ELF-1 (cell line): ENCODE results near the gene COMP.

Experiments used
- DNase-seq: peaks from one replicate; pipeline ENCODE4 v3.0.0-alpha.2; 2016; ENCODE audit warnings: low read depth, low spot score

The COMP gene

DNA sequence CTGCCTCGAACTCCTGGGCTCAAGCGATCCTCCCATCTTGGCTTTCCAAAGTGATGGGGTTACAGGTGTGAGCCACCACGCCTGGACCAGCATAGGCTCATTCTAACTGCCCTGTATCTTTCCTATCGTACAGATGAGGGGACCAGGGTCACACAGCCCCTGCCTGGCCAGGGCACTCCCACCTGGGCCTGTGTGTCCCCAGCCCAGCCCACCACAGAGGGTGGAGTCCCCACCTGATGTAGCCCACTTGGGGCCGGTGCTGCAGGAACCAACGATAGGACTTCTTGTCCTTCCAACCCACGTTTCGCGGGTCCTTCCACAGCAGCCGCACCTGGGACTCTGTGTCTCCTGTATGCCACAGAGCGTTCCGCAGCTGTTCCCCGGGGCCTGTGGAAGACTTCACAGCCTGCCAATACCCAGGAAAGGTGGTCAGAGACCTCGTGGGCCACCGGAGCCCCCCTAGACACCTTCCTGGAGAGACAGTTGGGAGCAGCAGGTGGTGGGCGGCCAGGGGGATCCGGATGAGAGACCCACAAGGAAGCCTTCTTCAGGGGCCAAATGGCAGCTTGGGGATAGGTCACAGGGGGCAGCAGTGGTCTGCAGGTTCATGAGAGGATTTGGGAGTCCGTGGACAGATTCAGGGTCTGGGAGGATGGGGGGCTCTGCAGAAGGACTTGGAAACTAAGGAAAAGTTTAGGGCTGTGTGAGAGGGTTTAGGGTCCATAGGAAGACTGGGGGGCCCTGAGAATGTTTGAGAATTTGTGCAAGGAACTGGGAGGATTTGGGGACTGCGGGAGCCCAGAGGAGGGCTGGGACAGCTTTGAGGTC is 6.9 kb downstream of the COMP start:
- DNase-seq = no peak

DNA sequence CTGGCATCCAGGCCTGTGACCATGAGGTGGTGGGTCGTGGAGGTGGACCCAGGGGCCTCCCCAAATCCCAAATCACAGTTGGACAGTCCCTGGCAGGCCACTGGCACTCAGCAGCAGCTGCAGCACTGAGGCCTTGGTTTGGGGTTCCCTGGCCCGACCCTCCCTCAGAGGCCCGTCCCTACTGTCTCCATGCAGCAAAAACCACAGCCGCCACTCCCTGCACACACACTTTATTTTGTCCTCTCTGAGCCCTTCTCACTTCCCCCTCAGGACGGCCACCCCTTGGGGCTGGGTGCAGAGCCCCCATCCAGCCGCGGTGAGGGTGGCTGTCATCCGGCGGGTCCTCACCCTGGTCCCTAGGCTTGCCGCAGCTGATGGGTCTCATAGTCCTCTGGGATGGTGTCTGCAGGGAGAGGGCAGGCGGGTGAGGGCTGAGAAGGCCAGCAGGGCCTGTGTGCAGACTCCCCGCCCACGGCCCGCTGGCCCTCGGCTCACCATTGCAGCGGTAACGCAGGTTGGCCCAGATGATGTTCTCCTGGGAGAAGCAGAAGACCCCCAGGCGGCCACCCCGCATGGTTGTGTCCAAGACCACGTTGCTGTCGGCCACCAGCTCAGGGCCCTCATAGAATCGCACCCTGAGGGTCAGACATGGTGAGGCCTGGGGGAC is 8.4 kb downstream of the COMP start:
- no peak for DNase-seq

DNA sequence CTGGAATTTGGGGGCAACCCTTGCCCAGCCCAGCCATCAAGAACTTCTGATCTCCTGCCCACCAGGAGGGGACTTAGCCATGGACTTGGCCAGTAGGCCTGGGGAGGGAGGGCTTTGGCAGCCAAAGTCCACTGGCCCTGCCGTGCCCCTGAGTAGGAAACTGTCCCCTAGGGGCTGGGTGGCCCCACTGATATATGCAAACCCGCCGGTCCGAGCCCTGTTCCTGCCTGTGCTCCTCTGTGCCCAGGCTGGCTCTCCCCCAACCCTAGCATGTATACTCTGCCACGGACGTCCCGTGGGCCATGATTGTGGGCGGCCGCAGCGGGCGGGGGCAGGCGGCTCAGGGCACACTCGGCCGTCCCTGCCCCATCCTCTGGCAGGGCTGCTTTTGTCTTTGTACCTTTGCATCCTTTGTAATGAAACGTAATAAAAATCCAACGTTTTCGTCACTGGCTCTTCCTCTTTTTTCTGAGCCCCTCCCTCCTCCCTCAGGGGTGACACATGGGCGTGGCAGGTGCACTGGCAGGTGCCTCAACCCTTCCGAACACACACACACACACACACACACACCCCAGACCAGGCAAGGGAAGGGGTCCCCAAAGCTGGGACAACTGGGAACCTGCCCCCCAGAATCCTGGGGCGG is 9.1 kb downstream of the COMP start:
- no peak for DNase-seq

DNA sequence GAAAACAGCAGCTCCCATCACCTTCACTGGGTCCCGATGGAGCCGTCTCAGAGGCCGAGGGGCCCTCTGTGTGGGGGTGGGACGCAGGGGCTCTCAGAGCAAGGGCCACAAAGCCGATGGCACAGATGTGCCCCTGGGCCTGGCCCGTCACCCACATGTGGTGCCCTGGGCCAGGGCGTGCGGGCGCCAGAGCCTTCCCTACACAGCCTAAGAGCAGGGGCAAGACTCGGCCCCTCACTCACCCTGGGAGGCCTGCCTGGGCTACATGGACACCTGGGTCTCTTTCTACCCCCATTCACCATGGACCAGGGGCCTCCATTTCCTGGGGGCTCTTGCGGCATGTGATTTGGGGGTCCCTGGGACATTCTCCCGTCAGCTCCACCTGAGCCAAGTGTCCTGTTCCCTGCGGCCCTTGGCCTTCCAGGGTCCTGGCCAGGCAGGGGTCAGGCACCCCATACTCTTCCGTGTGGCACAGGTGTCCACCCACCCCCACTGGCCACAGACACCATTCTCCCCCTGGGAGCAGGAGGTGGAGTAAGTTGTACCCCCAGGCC is 10.0 kb downstream of the COMP start:
- no peak for DNase-seq

DNA sequence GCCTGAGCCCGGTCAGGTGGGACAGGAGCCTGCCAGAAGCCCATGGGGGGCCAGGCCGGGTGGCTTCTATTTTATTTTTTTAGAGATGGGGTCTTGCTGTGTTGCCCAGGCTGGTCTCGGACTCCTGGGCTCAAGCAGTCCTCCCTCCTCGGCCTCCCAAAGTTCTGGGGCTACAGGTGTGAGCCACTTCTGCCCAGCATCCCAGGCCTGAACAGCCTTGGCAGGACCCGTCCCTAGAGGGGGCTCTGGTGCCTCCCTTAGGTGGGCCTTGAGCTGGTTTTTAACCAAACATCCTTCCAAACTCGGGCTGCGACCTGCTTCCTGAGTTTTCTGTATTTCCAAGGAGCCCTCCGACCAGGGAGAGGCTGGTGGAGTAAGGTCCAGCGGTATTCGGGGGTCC is 10.5 kb downstream of the COMP start:
- no peak for DNase-seq

DNA sequence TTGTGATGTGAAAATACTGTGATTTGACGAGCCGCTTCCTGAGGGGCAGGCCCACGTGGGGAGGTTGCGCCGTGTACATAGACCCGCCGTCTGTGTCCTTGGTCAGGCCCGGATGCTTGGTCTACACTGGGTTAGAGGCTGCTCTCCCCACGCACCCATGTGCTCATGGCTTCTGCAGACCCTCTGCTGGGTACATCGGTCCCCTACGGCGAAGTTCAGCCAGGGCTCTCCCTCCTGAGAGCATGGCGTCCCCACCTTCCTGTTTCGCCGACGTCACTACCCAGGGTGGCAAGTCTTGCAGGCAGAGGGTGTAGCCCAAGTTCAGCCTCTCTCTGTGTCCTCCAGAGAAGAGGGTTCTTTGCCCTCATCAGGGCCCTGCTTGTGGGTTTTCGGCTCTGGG is 11.0 kb downstream of the COMP start:
- DNase-seq = no peak

DNA sequence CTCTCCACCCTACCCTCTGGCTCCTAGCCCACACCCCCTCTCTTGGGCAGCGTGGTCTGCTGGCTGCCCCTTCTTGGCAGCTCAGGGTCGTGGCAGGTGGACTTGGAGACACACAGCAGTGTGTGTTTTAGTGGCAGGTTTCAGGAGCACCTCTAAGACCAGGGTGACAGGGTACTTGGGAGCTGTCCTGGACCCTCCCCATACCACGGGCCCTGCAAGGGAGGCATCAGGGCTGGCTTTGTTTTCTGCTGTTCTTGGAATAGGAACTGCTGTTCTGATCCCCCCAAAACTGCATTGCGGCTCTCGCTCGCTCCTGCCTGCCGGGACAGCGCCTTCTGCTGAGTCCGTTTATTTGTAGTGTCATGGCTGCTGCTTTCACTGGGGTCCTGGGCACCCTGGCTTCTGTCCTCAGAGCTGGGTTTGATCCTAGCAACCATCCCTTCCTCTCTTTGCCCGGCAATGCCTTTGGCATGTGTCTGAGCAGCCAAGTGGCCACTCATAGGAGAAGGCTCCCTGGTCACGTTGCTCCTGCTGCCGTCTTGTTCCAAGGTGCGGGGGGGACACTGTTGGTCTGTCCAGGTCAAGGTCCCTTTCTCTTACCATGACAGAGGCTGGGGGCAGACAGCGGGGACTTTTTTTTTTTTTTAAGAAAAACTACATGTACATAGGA is 12.1 kb downstream of the COMP start:
- no peak for DNase-seq

DNA sequence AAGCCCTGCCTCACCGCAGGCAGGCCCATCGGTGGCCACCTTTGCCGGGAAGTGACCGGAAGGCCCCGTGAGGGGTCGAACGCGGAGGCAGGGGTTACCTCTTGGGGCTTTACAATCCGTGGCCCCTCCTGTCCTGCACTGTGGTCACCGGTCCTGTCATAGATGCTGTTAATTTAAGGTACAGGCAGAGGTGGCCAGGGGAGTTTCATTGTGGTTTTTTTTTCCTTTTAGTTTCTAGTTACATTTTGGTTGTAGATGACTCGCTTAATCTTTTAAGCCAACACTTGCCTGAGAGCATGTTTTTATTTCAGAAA is 13.1 kb downstream of the COMP start:
- DNase-seq = no peak

DNA sequence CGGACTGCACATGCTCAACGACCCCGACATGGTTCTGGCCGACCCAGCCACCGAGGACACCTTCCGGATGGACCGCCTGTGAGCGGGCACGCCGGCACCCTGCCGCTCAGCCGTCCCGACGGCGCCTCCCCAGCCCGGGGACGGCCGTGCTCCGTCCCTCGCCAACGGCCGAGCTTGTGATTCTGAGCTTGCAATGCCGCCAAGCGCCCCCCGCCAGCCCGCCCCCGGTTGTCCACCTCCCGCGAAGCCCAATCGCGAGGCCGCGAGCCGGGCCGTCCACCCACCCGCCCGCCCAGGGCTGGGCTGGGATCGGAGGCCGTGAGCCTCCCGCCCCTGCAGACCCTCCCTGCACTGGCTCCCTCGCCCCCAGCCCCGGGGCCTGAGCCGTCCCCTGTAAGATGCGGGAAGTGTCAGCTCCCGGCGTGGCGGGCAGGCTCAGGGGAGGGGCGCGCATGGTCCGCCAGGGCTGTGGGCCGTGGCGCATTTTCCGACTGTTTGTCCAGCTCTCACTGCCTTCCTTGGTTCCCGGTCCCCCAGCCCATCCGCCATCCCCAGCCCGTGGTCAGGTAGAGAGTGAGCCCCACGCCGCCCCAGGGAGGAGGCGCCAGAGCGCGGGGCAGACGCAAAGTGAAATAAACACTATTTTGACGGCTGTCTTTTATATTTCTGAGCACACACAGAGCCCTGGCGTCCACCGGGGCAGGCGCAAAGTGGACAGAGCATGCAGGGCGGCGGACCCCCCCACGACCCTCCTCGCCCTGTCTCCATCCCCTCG is 13.6 kb downstream of the COMP start:
- DNase-seq = no peak

DNA sequence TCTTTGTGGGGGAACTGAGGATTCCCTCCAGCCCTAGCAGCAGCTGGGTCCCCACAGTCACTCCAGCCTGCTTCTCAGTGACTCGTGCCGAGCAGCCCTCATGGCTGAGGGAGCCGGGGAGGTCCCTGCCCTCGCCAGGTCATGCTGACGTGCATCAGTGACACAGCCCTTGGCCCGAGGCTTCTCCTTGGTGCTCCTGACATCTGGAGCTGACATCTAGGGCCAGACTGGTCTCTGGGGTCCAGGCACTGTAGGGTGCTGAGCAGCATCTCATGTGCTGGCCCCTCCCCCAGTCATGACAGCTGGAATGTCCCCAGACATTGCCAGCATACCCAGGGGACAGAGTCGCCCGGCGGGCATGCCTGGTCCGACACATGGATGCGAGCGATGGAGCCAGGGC is 14.4 kb downstream of the COMP start:
- DNase-seq = peak; percentile 64

DNA sequence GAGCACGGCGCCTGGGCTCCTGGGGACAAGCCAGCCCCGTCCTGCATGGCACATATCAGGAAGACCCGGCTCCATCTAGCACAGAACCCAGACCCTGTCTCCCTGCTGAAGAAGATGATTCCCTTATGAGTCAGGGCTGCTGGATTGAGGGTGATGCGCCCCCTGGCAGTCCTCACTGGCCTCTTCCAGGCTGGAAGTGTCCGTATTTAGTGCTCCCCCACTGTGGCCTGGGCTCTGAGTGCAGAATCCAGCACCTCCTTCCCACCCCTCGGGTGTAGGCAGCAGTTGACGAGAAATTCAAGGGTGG is 14.9 kb downstream of the COMP start:
- DNase-seq = no peak

DNA sequence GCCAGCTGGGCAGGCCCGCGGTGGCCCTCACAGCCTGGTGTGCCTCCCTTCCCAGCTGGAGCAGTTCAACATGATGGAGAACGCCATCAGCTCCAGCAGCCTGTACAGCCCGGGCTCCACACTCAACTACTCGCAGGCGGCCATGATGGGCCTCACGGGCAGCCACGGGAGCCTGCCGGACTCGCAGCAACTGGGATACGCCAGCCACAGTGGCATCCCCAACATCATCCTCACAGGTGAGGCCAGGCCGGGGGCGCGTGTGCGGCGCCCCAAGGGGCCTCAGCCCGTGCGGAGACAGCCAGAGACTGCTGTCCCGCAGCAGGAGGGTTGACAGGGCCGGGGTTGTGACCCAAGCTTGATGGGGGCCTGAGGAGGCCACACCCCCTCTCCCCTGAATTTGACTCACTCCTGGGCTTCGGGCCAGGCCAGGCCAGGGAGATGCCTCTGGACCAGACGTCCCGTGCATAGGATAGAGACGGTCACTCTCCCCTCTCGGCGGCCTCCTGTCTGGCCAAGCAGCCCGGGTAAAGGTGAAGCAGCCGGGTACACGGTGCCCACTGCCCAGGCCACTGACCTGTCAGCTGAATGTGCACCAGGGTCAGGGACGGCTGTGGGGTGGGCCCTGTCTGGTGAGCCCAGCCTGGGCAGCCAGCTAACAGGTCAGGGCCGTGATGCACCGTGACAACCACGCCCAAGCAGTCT is 15.4 kb downstream of the COMP start:
- no peak for DNase-seq

DNA sequence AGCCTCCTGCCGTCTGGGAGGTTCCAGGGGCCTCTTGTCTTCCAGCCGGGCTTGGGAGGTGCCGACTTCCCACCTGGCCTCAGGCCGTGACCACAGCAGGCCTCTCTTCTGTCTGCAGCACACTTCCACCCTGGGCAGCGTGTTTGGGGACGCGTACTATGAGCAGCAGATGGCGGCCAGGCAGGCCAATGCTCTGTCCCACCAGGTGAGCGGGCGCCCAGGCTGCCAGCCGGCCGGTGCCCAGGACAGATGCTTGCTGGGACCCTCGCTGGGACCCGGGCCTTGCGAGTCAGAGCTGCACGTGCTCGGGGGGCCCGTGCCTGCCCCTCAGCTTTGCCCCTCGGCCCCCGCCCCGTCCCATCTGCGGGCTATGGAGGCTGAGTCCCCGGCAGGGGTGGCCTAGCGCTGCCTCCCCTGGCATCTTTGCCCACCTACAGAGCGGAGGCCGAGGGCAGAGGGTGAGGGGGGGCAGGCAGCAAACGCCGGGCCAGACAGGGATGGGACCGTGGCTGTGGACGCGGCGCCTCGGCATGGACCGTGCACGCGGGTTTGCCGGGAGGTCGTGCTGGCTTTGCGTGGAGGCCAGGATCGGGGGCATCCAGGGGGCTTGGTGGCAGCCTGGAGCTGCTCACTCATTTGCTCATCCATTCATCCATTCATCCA is 16.2 kb downstream of the COMP start:
- DNase-seq = no peak

DNA sequence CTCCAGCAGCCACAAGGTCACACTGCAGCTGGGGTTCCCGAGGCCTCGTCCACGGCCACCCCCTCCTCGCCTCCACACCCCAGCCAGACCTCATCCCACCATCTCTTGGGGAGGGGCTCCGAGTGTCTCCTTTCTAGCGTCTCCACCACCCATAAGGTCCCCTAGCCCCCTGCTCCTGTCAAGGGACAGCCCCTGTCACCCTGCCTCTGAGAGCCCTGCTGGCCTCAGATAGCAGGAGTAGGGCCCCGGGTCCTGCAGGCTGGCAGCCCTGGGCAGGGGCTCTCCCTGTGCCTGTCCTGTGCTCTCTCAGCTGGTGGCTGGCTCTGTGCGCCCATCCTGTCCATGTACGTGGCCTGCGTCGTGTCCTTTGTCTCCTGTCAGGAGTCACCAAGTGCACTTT is 17.0 kb downstream of the COMP start:
- no peak for DNase-seq

DNA sequence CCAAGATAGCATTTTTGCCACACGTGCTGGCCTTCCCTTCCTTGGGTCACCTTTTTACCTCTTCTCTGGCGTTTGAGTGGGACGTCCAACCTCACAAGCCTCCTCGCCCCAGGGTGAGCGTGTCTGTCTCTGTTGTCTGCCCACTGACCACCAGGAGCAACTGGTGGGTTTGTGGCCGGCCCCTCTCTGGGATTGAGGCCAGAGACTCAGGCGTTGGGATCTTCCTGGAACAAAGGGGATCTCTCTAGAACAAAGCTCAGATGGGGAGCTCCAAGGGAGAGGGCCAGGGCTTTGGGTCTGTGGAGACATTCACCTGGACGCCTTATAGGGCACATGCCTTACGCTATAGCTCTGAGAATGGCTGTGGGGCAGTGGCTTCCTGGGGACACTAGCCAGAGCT is 17.4 kb downstream of the COMP start:
- no peak for DNase-seq

DNA sequence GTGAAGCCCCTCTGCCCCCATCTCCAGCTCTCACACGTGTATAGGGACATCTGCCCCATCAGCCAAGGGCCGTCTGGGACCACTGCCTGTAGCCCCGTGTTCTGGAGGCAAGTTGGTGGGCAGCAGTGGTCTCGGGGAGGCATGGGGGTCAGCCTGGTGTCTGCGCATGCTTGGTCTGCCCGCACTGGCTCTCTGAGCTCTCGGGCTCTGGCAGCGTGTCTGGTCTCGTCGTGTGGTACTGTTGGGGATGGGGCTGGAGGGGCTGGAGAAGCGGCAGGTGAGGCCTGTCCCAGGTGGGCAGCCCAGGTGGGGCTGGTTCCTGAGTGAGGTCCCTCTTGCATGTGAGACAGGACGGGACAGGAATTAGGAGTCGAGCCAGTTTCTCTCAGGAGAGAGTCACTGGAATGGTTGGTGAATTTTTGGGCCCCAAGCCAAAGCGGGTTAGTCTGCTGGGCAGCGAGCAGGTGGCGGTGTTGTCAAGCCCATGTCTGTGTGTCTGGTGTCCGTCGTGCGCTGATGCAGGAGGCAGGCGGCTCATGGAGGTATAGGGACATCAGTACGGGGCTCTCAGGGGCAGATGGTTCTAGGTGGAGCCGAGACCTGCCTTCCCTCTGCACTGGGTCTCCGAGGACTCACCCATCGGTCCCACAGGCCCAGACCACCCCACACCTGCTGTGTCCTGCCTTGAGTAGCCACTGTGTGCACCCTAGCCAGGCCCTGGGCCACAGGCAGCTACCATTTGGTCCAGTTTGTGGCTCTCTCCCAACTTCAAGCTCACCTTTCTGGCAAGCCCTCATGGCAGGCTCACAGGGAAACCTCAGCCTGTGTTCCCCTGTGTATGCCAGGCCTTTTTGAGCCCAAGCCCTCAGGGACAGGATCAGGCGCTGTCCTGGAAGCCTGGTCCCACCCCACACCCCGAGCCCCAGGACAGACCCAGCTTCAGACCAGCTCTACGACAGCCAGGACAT is 18.2 kb downstream of the COMP start:
- no peak for DNase-seq

DNA sequence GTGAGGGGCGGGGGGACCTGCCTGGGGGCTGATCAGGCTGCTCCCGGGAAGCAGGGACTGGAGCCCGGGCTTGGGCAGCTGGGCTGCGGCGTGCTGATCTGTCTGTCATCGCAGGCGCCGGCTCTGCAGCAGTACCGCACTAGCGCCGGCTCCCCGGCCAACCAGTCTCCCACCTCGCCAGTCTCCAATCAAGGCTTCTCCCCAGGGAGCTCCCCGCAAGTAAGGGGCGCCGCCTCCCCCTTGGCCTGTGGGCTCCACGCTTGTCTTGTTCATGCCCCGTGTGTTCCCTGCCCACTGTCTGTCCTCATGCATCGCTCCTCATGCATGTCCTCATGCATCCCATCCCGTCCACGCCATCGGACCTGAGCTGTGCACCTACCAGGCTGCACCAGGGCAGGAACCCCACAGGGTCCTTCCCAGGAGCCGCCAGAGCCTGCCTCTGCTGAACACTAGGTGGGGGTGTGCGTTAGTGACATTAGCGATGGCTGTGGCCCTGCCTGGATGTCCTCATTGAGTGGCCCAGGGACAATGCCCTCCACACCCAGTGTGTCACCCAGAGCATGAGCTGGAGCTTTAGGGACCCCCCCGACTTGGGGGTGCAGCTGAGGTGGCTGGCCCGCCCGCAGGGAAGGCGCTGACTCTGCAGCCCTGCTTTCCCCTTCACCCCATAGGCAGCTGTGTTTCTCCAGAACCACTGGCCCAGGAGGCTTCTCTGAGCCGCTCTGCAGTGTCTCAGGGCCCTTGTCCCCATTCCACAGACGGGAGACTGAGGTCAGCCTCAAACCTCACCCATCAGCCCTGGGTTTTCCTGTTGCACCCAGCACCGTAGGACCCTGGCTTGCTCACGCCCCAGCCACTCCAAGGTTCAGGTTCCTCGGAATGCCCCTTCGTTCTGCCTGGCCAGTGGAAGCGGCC is 19.5 kb downstream of the COMP start:
- no peak for DNase-seq

DNA sequence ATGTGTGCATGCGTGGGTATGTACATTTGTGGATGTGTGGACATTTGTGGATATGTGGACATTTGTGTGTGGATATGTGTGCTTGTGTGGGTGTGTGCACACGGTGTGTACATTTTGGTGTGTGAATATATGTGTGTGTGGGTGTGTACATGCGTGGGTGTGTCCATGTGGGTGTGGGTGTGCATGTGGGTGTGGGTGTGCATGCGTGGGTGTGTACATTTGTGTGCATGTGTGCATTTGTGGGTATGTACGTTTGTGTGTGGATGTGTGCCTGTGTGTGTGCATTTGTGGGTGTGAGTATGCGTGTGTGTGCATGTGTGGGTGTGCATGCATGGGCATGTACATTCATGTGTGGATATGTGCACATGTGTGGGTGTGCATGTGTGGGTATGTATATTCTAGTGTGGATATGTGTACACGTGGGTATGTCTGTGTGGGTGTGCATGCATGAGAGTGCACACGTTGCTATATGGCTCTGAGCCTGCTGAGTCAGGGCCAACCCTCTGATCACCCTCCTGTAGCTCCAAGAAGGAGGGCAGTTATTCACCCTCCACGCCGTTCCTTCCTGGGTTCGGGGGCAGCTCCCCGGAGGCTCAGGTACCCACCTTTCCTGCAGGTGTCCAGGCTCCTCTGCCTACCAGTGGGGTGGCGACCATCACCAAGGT is 20.3 kb downstream of the COMP start:
- no peak for DNase-seq
